GM19239 (cell line): ENCODE measurements around the gene ZNRF4.

Experiments used
- DNase-seq: peaks from one replicate; pipeline ENCODE4 v3.0.0; 2011; ENCODE audit warnings: low spot score; ENCODE audit not compliant: insufficient read length
- FAIRE-seq: peaks from 2 replicates; lab custom pipeline; 2011; peaks lifted over from hg19 to GRCh38; lab: Jason Lieb, UNC

ZNRF4 gene

DNA sequence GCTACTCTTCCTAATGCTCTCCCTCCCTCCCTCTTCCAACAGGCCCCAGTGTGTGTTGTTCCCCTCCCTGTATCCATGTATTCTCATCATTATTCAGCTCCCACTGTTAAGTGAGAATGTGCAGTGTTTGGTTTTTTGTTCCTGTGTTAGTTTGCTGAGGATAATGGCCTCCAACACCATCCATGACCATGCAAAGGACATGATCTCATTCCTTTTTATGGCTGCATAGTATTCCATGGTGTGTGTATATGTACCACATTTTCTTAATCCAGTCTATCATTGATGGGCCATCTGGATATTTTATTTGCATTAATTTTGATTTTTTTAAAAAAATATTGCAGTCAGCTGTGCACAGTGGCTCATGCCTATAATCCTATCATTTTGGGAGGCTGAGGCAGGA is 15.8 kb upstream of the ZNRF4 start:
- FAIRE-seq (no peak), DNase-seq (no peak)

DNA sequence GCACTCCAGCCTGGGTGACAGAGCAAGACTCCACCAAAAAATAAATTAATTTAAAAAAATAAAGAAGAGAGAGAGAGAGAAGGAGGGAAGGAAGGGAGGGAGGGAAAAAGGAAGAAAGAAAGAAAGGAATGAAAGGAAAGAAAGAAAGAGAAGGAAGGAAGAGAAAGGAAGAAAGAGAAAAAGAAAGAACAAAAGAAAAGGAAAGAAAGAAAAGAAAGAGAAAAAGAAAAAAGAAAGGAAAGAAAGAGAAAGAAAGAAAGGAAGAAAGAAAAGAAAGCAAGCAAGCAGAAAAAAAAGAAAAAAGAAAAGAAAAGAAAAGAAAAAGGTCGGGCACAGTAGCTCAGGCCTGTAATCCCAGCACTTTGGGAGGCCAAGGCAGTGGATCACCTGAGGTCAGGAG is 14.9 kb upstream of the ZNRF4 start:
- FAIRE-seq (no peak), DNase-seq (no peak)

DNA sequence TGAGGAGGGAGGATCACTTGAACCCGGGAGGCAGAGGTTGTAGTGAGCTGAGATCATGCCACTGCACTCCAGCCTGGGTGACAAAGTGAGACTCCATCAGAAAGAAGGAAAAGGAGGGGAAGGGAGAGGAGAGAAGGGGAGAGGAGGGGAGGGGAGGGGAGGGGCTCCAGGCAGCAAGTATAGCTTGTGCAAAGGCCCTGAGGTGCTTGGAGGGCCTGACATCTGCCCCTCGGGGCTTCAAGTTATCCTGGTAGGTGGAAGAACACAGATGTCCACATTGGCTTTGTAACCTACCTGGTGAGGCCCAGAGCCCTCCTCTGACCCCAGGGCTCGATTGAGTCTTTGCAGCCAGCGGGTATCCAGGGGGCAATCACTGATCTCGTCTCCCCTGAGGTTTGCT is 11.5 kb upstream of the ZNRF4 start:
- DNase-seq (no peak), FAIRE-seq (no peak)

DNA sequence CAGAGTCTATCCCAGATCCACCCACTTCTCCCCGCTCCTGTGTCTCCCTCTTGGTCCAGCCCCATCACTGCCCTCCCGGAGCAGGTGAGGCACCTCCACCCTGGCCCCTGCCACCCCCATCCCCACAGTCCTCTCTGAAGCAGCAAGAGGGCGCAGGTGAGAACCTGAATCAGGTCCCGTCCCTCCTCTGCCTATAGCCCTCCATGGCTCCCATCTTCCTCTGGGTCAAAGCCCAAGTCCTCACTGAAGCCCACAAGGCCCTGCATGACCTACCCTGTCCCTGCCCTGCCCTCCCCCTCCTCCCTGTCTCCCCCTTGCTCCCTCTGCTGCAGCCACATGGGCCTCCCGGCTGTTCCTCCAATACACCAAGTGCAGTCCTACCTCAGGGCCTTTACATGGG is 10.8 kb upstream of the ZNRF4 start:
- DNase-seq = no peak
- no peak for FAIRE-seq

DNA sequence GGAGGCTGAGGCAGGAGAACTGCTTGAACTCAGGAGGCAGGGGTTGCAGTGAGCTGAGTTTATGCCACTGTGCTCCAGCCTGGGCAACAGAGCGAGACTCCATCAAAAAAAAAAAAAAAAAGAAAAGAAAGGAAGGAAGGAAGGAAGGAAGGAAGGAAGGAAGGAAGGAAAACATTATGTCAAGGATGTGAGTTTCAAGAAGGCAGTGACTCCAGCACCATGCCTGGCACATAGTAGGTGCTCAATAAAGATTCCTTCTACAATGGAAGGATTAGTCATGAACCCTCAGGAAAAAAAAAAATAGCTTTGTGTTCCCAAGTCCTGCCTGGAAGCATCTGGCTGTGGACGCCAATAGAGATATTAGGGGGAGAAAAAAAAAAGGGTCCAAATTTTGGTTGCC is 10.1 kb upstream of the ZNRF4 start:
- DNase-seq = no peak
- no peak for FAIRE-seq

DNA sequence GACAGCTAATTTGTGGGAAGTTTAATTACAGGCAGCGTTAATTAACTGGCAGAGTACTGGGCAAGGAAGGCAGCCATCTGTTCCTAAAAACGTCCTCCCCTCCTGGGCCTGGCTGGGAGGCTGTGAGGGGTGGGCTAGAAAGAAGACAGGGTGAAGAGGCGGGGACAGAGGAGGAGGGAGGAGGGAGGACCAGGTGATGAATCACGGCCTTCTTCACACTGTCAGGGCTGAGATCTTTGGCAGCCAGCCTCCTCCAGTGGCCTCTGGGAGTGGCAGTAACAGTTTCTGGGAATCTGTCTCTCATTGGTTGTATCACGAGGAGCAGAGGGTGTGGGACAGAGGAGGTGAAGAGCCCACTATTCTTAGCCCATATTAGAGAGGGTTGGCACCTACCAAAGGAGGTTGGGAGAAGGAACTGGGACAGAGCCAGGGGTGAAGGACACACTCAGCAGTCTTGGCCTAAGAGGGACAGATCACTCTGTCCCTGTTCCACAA is 9.6 kb upstream of the ZNRF4 start:
- FAIRE-seq (no peak), DNase-seq (no peak)

DNA sequence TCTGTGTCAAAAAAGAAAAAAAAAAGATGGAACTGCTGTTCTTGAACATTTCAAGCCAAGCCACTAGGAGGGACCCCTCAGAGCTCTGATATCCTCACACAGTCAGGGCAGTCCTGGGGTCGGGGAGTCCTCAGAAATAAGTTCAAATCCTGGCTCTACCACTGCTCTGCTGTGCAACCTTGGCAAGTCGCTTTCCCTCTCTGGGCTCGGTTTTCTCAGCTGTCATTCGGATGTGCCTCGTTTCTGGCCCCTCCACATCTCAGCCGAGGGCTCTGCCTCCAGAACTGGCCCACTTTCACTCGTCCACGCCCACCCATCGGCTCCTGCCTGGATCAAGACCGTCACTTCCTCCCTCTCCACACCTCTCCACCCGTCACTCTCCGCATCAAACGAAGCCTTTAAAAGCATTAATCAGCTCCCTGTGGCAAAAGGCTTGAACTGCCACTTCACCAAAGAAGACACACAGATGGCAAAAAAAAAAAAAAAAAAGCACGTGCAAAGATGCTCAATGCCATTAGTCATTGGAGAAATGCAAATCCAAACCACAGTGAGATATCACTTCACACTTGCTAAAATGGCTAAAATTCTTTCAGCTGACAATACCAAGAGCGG is 7.4 kb upstream of the ZNRF4 start:
- FAIRE-seq (no peak), DNase-seq (no peak)

DNA sequence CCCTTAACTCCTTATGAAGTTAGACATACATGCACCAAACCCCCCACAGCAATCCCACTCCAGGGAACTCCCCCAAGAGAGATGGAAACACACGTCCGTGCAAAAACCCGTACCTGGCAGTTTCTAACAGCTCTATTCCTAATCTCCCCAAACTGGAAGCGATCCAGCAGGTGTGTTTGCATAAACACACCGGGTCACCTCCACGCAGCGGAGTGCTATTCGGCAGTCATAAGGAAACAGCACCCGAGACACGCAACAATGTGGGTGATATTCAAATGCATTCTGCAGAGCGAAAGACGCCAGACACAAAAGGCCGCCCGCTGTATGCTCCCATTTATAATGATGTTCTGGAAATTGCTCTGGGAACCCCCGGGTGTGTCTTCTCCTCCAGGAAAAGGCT is 6.8 kb upstream of the ZNRF4 start:
- no peak for FAIRE-seq
- no peak for DNase-seq

DNA sequence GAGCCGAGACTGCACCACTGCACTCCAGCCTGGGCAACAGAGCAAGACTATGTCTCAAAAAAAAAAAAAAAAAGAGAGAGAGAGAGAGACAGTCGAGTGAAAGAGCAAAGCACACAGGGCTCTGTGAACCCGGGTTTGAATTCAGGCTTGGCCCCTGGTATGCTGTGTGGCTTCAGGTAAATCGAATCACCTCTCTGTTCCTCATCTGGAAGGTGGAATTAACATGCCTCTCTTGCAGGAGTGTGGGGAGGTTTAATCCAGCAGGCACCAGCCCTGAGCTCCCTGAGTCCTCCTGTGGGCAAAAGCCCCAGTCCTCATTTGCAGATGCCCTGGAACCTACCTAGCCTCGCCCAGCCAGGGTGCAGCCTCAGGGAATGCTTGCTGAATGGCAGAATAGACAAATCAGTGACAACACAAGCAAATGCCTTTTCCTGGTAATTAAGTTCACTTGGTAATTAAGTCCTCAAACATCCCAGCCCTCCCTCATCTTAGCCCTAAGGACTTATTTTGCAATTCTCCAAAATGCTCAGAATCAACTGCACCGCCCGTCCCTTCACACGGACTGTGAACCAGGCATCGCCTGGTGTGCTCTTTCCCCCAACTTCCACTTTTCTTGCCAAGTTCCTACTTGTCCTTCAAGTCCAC is 4.6 kb upstream of the ZNRF4 start:
- FAIRE-seq (no peak), DNase-seq (no peak)

DNA sequence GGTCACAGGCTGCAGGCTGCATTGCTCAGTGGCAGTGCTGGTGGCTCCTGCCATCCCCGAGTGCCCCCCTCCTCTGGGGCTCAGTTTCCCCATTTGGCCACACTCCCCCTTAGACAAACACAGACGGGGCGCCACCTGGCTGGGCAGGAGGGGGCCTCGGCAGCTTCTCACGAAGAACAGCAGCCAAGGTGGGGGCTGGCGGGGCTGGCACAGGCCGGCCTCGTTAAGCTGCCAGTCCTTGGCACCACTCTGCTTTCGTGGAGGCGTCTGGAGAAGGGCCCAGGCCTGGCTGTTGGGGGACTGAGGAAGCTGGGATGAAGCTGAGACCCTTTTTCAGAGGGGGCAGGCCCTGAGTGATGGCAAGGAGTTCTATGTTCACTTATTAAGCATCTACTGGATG is 3.7 kb upstream of the ZNRF4 start:
- no peak for FAIRE-seq

DNA sequence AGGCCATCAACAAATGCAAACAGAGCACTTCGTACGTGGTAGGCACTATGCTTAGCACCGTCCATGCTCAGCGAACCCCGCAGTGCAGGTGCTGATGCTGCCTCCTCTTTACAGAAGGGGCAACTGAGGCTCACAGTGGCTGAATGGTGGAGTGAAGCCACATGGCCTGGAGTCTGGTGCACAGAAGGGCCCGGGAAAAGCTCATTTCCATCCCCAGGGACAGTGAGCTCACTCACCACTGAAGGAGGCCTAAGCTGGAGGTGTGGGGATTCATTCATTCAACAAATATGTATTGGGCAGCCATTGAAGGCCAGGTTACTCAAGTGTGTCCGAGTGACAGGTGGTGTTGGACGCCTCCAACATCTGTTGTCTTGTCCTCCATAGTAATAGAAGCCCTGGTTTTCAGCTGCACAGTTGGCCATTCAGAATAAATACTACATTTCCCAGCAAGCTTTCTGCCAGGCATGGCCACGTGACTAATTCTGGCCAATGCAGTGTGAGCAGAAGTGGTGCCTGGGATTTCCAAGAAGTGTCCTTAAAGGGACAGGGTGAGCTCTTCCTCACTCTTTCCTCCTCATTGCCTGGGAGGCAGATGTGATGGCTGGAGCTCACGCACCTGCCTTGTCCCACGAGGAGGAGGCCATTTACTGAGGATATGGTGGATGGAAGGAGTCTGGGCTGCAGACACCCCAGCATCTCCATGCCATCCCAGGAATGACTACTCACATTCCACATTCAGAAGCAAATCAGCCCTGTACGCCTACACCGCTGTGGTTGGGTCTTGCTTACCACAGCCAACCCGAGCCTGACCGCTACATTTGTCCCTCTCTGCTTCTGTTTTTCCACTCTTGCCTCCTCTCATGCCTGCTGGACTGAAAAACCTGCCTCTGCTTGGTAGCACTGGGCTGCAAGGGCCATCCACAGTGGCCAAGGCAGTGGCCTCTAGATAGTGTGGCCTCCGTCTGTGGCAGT is 2.3 kb upstream of the ZNRF4 start:
- DNase-seq (no peak), FAIRE-seq (no peak)

More for the DNA sequence above, 3.7 kb upstream of the ZNRF4 start:
- no peak for DNase-seq

DNA sequence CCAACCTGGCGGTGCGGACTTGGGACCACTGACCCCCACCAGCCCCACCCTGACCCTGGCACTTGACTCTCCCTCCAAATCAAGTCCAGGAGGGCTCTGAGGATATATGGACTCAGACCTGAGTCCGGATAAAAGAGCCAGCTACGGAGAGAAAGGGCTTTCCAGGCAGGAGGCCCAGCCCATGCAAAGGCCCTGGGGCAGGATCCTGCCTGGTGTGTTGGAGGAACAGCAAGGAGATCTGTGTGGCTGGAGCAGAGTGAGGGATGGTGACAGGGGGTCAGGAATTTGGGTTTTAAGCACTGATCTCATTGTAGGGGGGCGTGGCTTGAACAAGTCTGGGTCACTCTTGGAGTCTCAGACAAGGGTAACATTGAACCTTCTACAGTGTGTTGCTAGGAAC is 474 bp upstream of the ZNRF4 start:
- FAIRE-seq = no peak
- DNase-seq = no peak

DNA sequence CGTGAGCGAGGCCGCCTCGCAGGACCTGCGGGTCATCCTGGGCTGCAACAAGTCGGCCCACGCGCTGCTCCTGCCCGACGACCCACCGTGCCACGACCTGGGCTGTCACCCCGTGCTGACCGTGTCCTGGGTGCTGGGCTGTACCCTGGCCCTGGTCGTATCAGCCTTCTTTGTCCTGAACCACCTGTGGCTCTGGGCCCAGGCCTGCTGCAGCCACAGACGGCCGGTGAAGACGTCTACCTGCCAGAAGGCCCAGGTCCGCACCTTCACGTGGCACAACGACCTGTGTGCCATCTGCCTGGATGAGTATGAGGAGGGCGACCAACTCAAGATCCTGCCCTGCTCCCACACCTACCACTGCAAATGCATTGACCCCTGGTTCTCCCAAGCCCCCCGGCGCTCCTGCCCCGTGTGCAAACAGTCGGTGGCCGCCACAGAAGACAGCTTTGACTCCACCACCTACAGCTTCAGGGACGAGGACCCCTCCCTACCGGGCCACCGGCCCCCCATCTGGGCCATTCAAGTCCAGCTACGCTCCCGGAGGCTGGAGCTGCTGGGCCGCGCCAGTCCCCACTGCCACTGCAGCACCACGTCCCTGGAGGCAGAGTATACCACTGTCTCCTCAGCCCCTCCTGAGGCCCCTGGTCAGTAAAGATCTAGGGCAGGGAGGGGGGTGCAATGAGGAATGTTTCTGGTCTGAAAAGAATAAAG is 1.1 kb downstream of the ZNRF4 start:
- DNase-seq (no peak), FAIRE-seq (no peak)

DNA sequence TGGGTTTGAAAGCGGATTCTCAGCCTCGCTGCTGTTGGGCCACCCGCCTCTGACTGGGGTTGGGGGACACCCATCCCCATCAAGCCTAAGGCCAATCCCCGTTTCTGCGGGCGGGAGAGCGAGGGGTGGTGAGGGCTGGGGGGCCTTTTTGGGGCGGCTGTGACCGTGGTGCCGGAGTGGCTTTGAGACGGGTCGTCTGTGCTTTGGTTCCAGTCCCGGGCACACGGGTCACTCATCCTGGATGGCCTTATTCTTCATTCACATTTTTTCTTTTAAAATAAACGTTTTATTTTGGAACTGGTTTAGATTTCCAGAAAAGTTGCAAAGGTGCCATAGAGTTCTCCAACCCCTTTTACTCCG is 1.6 kb downstream of the ZNRF4 start:
- no peak for DNase-seq
- FAIRE-seq = no peak

DNA sequence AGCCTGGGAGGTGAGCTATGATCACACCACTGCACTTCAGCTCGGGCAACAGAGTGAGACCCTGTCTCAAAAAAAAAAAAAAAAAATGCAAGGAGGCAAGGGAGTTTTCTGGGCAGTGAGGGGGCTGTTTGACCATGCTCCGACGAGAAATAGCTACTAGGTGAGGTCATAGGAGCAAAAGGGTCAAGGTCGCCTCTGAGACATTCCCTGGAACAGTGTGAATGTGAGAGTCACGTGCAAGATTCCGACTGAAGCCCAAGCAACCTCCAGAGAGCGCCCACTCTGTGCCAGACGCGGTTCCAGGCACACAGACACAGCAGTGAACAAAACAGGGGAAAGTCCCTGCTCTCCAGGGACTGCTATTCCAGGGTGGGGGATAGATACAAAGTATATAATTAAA is 2.5 kb downstream of the ZNRF4 start:
- no peak for FAIRE-seq
- DNase-seq = no peak

DNA sequence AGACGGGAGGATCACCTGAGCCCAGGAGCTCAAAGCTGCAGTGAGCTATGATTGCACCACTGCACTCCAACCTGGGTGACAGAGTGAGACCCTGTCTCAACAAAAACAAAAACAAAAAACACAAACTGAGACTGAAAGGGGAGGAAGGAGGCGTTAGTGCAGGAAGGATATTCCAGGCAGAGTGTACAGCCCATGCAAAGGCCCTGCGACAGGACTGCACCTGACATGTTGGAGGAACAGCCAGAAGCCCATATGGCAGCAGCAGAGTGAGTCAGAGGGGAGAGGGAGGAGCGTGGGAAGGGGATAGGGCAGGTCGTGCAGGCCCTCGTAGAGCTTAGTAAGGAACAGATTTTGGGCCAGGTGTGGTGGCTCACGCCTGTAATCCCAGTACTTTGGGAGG is 3.2 kb downstream of the ZNRF4 start:
- FAIRE-seq = no peak
- DNase-seq = no peak

DNA sequence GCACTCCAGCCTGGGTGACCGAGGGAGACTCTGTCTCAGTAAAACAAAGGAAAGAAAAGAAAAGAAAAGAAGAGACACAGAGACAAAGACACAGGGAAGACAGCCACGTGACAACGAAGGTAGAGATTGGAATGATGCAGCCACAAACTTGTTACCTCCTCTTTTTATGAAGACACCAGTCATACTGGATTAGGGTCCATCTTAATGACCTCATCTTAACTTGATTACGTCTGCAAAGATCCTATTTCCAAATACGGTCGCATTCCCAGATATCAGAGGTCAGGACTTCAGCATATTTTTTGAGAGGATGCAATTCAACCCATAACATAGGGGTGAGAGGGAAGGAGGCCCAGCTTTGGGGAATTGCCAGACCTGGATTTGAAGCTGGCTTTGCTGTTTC is 4.1 kb downstream of the ZNRF4 start:
- FAIRE-seq (no peak), DNase-seq (no peak)

DNA sequence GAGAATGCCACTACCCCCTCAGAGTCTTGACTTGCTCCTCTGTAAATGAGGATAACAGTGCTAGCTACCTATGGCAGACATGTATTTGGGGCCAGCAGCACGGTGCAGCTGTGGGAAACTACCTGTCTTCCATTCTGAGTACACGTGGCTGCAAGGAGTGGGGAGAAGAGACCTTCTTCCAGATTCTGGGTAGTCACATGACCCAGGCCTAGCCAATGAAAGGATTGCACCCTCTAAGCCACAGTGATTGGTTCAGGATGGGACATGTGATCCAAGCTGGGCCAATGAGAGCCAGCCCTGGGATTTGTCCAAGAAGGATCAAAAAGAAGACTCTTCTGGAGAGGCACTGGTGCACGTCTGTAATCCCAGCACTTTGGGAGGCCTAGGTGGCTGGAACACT is 5.5 kb downstream of the ZNRF4 start:
- no peak for DNase-seq
- FAIRE-seq = no peak

DNA sequence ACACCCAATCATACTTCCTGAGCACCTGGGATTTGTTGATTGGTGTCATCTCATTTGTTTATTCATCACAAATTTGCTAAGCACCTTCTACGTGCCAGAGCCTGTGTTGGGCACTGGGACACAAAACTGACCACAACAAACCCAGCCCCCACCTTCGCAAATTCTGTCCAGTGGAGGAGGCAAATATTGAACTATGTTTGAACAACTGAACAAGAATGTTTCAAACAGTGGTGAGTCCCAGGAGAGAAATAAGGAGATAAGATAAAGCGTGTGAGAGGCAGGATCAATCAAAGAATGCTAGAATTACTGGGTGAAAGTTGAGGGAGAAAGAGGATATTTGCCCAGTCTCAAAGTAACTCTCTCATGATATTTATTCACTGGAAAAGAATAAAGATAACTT is 8.7 kb downstream of the ZNRF4 start:
- FAIRE-seq = no peak
- DNase-seq = no peak

DNA sequence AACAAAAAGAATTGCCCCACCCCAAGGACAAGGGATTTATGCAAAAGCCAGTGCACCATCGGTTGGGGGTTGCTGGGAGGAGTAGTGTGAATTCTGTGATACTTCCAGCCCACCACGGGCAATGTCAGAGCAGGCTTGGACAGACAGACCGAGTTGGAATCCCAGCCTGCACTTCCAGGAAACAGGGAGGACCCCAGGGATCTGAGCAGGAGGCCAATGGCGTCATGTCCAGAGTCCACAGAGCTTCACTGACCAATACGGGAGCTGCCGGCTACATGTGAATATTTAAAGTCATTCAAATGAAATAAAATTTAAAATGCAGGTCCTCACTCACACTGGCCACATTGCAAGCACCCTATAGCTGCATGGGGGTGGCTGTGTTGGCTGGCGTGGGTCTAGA is 10.9 kb downstream of the ZNRF4 start:
- no peak for FAIRE-seq
- no peak for DNase-seq
